Fibroblast of lung (primary cell): Measurements from ENCODE around the gene PRDM11.

ENCODE experiments used
- EZH2 ChIP-seq: IDR thresholded peaks from 2 replicates; pipeline ENCODE4 v1.5.1; 2012; ENCODE audit warnings: low read length, control low read depth, mild to moderate bottlenecking; ENCODE audit errors: missing control alignments
- TF ChIP-seq, protein P1 (sequence below), 2 donors: IDR thresholded peaks in 1 of 2; conservative IDR thresholded peaks in 1 of 2; 1 replicate in 1 of 2; 2 replicates in 1 of 2; pipeline ENCODE4 v1.5.1; 2011 to 2012; ENCODE audit warnings: low read length in 2 of 2, control low read depth in 1 of 2, inconsistent platforms in 1 of 2, low read depth in 1 of 2, mild to moderate bottlenecking in 1 of 2

DNA sequence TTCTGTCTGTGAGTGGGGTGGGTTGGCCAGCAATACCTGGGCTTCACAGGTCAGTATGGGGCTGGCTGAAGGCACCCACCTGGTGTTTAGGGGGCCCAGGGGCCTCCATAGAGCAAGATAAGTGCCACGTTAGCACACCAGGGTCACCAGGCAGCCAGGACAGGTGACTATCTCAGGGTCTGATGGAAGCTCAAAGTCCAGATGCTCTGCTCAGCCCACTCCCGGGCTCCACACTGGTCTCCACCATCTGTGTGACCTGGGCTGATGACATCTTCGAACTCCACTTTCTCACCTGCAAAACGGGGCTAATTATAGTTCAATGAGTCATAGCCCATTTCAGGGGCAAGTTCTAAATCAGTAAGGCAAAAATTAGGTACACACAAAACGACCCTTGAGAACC, 39.4 kb upstream of the PRDM11 start:
- no peak for TF ChIP-seq EZH2
- TF ChIP-seq, protein P1, sequence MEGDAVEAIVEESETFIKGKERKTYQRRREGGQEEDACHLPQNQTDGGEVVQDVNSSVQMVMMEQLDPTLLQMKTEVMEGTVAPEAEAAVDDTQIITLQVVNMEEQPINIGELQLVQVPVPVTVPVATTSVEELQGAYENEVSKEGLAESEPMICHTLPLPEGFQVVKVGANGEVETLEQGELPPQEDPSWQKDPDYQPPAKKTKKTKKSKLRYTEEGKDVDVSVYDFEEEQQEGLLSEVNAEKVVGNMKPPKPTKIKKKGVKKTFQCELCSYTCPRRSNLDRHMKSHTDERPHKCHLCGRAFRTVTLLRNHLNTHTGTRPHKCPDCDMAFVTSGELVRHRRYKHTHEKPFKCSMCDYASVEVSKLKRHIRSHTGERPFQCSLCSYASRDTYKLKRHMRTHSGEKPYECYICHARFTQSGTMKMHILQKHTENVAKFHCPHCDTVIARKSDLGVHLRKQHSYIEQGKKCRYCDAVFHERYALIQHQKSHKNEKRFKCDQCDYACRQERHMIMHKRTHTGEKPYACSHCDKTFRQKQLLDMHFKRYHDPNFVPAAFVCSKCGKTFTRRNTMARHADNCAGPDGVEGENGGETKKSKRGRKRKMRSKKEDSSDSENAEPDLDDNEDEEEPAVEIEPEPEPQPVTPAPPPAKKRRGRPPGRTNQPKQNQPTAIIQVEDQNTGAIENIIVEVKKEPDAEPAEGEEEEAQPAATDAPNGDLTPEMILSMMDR (conservative IDR thresholded peaks at IDR 0.05 in 1 of 2, IDR thresholded peaks at IDR 0.05 in 1 of 2; ENCODE audit: low read depth in 1 of 2, low read length in 2 of 2) = no peak
